Measurements from ENCODE around the gene OSBPL1A.
"Not testable (repeated sequence)": the region's sequence is repeated elsewhere in the genome, so short reads cannot be mapped to it uniquely, and the experiment has no call there.

The OSBPL1A gene

DNA sequence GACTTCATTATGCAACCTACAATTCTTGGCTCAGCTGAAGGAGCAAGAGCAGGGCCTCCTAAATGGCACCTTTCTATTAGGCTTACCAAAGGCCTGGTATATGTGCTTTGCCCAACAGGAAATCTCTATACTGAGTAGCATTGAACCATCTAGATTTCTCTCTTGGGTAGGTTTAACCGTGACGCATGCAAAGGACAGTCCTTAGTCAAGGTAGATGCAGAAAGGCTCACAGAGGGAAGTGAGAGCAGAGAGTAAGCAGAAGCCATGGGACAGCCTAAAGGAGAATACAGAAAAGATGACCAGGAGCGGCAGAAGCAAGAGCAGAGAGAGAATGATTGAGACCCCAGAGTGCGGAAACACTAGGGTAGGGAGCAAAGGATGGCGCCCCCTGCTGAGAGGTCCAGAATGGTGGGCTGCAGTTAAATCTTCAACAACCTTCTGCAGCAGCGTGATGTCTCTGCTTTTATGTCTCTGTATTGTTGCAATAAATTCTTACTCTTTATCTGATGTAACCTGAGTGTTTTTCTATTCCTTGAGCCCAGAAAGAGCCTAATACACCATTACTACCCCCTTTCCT, 4.7 kb upstream of the OSBPL1A start:
- DNase-seq, result peak in 15 of 42 donors; percentile 7 to 76 (median 29)
- intact Hi-C loops (cut with DNase I), result loop anchor here (10.0 kb wide), 1 partner anchor 47 kb away; no protein-coding TSS in a partner anchor

DNA sequence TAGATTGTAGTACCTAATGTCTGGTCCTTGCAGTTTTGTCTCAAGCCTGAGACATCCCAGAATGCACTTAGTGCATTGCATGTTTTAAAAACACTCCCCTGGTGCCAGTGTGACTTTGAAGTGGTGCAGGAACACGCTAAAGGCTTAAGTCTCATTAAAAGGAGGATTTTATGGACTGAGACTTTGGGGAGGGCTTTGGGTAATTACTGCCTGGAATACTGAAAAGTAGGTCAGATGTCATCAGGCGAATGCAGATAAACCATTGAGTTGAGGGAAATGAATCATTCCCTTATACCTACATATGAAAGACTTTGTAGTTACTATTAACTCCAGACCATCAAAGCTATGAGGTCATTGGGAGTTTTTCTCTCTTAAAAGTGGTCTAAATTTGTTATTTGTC, 3.0 kb upstream of the OSBPL1A start:
- DNase-seq, result peak in 1 of 42 donors; percentile 30
- intact Hi-C loops (cut with DNase I), result loop anchor here (10.0 kb wide), 1 partner anchor 46 kb away; no protein-coding TSS in a partner anchor

DNA sequence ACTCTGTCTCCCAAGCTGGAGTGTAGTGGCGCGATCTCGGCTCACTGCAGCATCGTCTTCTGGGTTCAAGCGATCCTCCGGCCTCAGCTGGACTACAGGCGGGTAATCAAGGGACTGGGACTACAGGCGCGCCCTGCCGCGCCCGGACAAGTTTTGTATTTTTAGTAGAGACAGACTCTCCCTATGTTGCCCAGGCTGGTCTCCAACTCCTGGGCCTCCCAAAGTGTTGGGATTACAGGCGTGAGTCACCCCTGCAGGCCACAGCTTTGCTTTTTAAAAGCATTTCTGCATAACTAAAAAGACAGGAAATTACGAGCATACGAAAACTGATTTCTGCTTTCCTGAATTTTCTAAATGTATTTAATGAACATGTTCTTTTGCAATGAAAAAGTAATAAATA, 916 bp upstream of the OSBPL1A start:
- peak in 8 of 42 donors; percentile 4 to 47 (median 20) for DNase-seq
- intact Hi-C loops (cut with DNase I), result no loop called here

DNA sequence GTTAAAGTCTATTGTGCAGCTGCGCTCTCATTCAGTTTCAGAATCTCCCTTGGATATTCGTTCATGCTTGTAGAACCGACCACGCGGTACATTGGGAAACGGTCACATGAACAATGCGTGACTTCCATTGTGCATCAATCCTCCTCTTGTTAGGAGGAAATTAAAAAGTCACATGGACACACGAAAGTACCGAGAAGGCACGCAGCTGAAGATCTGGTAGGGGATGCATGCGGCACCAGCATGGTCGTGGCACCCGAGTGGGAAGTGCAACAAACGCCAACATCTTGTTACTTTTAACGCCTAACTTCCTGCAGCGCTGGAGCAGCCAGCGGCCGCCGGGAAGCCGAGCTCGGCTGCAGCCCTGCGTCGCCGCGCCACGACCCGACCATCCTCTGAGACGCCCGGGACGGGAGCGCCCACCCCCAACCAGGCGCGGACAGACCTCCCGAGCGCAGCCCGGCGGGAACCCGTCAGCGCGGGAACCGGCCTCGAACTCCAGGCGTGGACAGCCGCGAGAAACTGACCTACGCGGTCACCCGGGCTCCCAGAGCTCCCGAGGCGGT, 412 bp downstream of the OSBPL1A start:
- peak; percentile 61 to 95 (median 85) for DNase-seq

DNA sequence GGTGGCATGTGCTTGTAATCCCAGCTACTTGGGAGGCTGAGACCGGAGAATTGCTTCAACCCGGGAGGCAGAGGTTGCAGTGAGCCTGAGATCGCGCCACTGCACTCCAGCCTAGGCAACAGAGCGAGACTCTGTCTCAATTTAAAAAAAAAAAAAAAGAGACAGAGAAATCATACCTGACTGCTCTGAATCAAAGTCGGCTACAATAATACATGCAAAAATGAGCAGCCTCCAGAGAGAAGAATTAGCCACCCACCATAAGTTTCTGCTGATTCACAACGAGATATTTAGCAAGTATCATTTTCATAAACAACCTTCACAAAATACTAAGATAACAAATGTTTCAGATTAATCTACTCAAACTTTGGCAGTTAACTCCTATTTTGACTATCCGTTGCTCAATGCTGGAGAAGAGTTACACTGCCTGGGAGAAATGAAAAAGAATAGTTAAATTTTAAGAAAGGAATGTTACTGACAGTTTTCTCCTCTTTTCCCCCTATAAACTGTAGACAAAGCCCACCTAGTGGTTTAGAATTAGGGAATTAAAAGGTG, 1.5 kb downstream of the OSBPL1A start:
- DNase-seq, result no peak

More for the DNA sequence above, 412 bp downstream of the OSBPL1A start:
- intact Hi-C loops (cut with DNase I), result loop anchor here (2.0 kb wide), 1 partner anchor 30 kb away; the partner anchor contains the start of gene IMPACT

DNA sequence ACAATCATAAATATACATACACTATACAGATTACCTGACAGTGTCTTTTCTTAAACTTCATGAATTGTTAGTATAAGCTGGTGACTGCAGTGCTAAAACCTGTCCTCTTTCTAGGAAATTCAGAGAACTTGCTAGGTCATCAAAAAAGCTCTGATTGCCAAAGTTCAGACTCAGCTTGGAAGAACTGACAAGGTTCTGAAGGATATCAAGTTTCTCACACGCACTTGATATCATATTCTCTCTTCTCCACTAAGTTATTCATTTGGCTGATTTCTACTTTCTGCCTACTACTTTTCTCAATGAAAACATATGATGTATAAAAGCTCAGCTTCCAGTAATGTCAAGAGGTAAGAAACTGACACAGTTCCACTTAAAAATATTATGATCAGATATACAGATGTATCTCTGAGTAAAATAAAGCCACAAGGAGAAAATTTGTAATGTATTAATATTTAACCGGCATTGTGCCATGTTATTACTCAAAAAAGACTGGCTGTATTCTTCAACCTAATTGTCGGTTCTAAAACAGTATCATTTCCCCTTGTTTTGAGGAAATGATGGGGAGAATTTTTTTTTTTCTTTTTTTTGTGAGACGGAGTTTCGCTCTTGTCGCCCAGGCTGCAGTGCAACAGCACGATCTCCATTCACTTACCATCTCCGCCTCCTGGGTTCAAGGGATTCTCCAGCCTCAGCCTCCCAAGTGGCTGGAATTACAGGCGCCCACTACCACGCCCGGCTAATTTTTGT, 2.4 kb downstream of the OSBPL1A start:
- DNase-seq, result no peak
- intact Hi-C loops (cut with DNase I), result no loop called here

More for the DNA sequence above, 1.5 kb downstream of the OSBPL1A start:
- intact Hi-C loops (cut with DNase I), result loop anchor here (2.0 kb wide), 1 partner anchor 31 kb away; the partner anchor contains the start of gene IMPACT

DNA sequence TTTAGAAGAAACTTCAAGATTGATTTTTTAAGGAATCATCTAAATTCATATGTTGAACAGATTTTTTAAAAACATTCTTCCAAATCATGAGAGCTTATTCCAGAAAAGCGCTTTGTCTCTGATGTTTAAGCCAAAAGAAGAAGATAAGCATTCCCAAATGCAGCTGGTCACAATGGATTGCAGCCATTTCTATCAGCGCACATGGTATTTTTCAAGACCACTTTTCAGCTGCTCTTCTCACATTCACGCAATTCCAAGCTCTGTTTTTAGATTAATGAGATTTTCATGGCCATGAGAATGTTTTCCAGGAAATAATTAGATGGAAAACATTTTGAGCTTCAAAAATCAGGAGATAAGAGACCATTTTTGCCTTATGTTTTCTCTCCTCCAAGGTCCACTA, 8.7 kb downstream of the OSBPL1A start:
- intact Hi-C loops (cut with DNase I), result no loop called here
- no peak for DNase-seq

DNA sequence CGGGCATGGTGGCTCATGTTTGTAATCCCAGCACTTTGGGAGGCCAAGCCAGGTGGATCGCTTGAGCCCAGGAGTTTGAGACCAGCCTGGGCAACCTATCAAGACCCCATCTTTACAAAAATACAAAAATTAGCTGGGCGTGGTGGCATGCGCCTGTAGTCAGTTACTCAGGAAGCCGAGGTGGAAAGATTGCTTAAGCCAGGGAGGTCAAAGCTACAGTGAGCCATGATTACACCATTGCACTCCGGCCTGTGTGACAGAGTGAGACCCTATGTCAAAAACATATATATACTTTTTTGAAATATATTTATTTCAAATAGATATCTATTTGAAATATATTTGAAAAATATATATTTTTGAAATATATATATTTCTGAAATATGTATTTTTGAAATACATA, 10.9 kb downstream of the OSBPL1A start:
- DNase-seq, result peak in 1 of 42 donors; percentile 27
- intact Hi-C loops (cut with DNase I), result no loop called here

DNA sequence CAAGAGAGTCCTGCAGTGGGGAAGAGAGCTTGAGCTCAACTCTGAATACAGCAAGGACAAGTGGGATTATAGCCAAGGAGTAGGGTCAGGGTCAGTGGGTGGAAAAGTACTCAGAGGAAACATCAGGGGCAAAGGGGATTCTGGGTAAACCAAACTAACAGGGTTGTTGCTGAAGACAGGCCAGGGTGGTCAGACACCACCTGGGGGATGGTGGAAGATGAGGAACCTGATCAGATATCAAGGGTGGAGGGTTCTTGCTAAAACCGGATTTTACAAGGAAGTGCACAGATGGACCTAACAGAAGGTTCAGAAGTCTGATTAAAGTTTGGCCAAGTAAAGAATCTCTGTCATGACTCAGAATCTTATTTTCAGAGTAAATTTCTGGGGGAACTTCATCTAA, 16.5 kb downstream of the OSBPL1A start:
- no peak for DNase-seq

DNA sequence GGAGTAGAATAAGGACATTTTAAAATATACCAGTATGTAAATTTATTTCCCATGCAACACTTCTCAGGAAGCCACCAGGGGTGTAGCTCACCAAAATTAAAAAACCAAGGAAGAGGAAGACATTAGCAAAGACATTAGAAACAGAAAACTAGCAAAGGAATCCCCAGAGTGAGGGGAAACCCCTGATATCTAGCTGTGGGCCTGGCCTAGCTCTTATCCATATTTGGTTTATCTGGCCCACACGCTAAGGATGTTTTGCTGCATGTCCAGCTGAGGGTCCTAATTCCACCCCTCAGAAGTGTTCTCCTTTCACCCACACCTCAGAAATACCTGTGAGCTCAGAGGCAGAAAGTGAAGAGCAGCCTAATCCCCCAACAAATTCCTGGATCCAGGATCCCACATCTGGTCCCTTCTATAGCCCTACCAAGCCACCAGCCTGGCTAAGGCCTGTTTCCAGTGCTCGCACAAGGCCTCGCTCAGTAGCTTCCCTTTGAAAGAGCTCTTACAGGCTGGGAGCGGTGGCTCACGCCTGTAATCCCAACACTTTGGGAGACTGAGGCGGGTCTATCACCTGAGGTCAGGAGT, 17.4 kb downstream of the OSBPL1A start:
- intact Hi-C loops (cut with DNase I), result no loop called here
- DNase-seq, result no peak

More for the DNA sequence above, 16.5 kb downstream of the OSBPL1A start:
- intact Hi-C loops (cut with DNase I), result no loop called here

DNA sequence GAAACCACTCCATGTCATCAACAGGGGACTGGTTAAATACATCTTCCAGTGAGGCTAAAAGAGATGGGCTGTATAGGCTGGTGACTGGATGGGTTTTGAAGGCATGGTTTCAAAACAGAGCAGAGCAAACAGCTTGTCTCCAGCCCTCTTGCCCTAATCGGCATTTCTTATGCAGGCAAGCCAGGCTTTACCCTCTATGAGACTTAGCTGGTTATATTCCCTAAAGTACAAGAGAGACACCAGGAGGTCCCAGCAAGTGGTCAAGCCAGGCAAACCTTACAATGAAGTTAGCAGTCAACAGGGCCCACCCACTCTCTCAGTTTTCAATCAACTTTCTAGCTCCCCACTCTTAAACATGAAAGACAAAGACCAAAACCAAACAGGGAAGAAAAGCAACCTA, 19.0 kb downstream of the OSBPL1A start:
- DNase-seq, result no peak

DNA sequence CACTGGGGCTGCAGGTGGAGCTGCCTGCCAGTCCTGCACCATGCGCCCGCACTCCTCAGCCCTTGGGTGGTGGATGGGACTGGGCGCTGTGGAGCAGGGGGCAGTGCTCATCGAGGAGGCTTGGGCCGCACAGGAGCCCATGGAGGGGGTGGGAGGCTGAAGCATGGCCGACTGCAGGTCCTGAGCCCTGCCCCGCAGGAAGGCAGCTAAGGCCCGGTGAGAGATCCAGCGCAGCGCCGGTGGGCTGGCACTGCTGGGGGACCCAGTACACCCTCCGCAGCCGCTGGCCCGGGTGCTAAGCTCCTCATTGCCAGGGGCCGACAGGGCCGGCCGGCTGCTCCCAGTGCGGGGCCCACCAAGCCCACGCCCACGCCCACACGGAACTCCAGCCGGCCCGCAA, 21.1 kb downstream of the OSBPL1A start:
- intact Hi-C loops (cut with DNase I); DNase-seq: not testable (repeated sequence)

More for the DNA sequence above, 19.0 kb downstream of the OSBPL1A start:
- intact Hi-C loops (cut with DNase I), result no loop called here

DNA sequence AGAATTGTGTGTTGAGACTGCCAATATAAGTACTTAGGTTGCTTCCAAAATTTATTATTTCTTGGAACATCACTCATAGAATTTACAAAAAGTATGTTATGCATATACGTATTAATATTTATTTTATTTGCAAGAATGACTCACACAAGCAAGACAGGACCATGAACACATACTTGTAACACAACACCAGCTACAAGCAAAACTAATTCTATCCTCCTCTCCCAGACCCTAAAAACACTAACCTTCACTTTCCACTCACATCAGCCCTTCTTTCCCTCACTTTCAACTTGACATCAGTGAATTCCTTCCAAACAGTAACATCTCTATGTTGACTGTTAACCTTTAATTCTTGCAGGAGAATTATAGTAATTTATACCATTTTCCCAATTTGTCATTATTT, 24.3 kb downstream of the OSBPL1A start:
- DNase-seq, result no peak
- intact Hi-C loops (cut with DNase I), result no loop called here

DNA sequence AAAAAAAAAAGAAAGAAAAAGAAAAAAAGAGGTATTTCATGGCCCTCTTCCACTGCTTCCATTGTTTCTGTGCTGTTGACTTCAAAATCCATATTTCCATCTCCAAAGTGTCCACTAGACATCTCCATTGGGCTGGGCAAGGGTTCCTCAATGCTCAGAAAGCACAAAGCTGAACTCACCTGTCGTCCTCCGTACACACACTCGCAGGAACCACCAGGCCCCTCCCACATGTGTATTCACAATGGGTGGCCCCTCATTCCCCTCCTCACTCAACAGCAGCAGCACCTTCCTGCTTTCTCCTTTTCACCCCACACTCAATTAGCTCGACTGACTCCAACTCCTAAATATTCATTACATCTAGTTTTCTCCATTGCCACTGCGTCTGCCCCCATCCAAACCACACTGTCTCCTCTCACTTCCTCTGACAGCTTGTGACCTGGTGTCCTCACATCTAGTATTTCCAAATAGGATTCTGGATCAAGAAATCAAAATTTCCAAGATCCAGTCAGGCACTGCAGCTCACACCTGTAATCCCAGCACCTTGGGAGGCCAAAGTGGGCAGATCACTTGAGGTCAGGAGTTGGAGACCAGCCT, 25.2 kb downstream of the OSBPL1A start:
- DNase-seq, result no peak
- intact Hi-C loops (cut with DNase I), result no loop called here

DNA sequence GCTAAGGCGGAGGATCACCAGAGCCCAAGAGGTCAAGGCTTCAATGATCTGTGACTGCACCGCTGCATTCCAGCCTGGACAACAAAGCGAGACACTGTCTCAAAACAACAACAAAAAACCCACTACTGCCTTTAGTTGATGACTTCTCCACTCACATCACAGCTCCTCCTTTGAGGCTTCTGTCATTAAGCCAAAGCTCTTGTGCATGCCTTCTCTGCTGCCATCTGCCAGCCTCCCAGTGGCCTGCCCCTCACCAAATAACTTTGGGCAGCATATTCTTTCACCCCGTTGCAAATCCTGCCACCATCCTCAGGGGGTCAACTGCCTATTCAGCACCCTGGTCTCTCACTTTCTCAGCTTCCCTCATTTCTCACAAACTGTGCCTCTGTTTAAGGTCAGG, 27.5 kb downstream of the OSBPL1A start:
- intact Hi-C loops (cut with DNase I), result no loop called here
- peak in 1 of 42 donors; percentile 13 for DNase-seq

DNA sequence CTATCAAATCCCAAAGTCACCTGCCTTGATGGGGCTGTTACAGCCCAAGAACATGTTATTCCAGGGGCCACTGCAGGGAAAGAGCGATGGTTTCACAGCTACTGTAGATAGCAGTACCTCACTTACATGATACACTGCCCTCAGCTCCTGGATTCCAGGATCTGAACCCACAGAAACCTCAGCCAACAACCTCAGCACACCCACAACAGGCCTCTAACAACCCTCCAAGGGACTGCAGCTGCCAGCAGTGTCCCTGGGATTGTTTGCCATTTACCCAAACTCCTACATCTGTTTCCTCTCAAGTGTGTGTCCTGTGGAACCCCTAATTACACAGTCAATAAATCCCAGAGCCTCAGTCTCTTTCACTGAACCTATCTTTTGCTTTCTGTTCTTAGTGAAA, 28.2 kb downstream of the OSBPL1A start:
- intact Hi-C loops (cut with DNase I), result no loop called here
- peak in 1 of 42 donors; percentile 16 for DNase-seq

DNA sequence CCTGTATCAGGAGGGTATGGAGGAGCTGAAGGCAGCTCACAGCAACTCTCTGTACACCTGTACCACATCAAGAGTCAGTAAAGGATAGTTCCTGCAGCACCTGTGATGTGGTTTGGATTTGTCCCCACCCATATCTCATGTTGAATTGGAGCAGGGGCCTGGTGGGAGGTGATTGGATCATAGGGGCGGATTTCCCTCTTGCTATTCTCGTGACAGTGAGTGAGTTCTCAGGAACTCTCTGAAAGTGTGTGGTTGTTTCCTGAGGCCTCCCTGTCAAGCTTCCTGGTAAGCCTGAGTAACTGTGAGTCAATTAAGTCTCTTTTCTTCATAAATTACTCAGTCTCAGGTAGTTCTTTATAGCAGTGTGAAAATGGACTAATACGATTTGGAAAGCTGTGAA, 28.9 kb downstream of the OSBPL1A start:
- peak in 12 of 42 donors; percentile 9 to 56 (median 28) for DNase-seq
- intact Hi-C loops (cut with DNase I), result no loop called here

DNA sequence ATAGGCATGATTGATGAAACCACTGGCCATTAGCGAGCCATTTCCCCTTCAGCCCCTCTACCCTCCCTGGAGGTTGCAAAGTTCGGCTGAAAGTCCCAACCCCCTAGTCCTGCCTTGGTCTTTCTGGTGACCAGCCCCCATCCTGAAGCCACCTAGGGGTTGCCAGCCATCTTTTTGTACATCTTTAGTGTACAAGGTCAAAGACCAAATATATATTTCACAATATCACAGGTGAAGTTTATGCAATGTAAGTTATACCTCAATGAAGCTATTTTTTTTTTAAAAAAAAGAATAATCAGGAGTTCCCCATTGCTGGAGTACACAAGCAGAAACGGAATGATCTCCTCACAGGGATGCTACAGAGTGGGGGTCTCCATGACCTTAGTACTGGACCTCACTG, 31.3 kb downstream of the OSBPL1A start:
- intact Hi-C loops (cut with DNase I), result no loop called here
- DNase-seq, result peak in 2 of 42 donors; percentile 17 to 25

DNA sequence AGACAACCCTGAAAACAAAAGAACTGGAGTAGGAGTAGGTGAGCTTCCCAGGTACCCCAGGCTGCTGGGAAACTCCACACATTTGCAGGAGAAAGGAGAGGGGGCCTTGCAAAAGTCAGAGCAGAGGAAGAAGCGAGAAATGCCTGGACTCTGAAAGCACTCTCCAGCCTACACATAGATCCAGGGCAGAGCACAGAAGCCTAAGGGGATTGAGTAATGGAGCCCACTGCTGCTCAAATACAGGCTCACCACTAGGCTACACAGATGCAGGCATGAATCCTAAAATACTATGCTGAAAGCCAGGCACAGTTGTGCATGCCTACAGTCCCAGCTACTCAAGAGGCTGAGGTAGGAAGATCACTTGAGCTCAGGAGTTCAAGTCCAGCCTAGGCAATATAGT, 33.4 kb downstream of the OSBPL1A start:
- peak in 2 of 42 donors; percentile 7 to 8 for DNase-seq
- intact Hi-C loops (cut with DNase I), result no loop called here

All from head of caudate nucleus (tissue), 42 donors.